HepG2 (cell line): ENCODE measurements around the gene FRMD4B. TPM values are rescaled to one million over a fixed set of nuclear protein-coding genes. Genes with fewer than 3 reads are reported as not detected.

Experiments used
- ASH2L ChIP-seq: fragments of 300-600, 200-600 bp; sonication (generic); IDR thresholded peaks from 2 replicates; pipeline ENCODE4 v1.7.0; 2017; ENCODE audit warnings: low read depth, mild to moderate bottlenecking, moderate library complexity, mixed read lengths, low read length; ENCODE audit not compliant: insufficient read length
- ATM ChIP-seq: fragments of 450-650 bp; IDR thresholded peaks from 2 replicates; pipeline ENCODE4 v1.7.1; 2017; ENCODE audit warnings: mild to moderate bottlenecking, borderline replicate concordance
- HCFC1 ChIP-seq: fragments of 150-350 bp; IDR thresholded peaks from 2 replicates; pipeline ENCODE4 v1.6.1; 2014; ENCODE audit warnings: low read depth, low read length
- HIVEP1 ChIP-seq: sonication (generic); formaldehyde crosslinking; IDR thresholded peaks from 2 replicates; pipeline ENCODE4 v1.4.0; 2020; ENCODE audit warnings: mild to moderate bottlenecking, missing genetic modification reagents
- IKZF1 ChIP-seq: fragments of 450-650 bp; IDR thresholded peaks from 2 replicates; pipeline ENCODE4 v1.7.1; 2016
- MEF2D ChIP-seq: sonication (generic); formaldehyde crosslinking; IDR thresholded peaks from 2 replicates; pipeline ENCODE4 v1.5.1; 2020; ENCODE audit warnings: mild to moderate bottlenecking, missing genetic modification reagents
- NCOA2 ChIP-seq: sonication (generic); formaldehyde crosslinking; IDR thresholded peaks from 2 replicates; pipeline ENCODE4 v1.8.0; 2022; ENCODE audit warnings: inconsistent platforms
- NCOR1 ChIP-seq: fragments of 200-600 bp; sonication (generic); IDR thresholded peaks from 2 replicates; pipeline ENCODE4 v1.7.0; 2017; ENCODE audit warnings: antibody characterized with exemption, low read length, borderline replicate concordance
- PHF21A ChIP-seq: sonication (generic); formaldehyde crosslinking; IDR thresholded peaks from 2 replicates; pipeline ENCODE4 v1.5.0; 2020; ENCODE audit warnings: mild to moderate bottlenecking, missing genetic modification reagents
- TEAD3 ChIP-seq: optimal IDR thresholded peaks from 2 replicates; pipeline ENCODE3; 2016; ENCODE audit warnings: borderline replicate concordance
- THAP11 ChIP-seq: IDR thresholded peaks from 2 replicates; pipeline ENCODE4 v1.6.1; 2016; ENCODE audit warnings: missing biosample characterization, missing genetic modification reagents
- ZNF839 ChIP-seq: sonication (generic); formaldehyde crosslinking; IDR thresholded peaks from 2 replicates; pipeline ENCODE4 v1.4.0; 2020; ENCODE audit warnings: missing genetic modification reagents, mild to moderate bottlenecking, borderline replicate concordance
- polyA plus RNA-seq, 8 experiments: library from polyadenylated mRNA; depleted of rRNA in 3 of 8; stranded (reverse) in 7 of 8; unstranded in 1 of 8; fragments of >200 nt; fragmentation: Illumina TruSeq in 4 of 8; extraction: Trizol in 4 of 8; gene quantifications; 2 replicates each; pipeline versions ENCODE4 v1.2.1 to v1.2.3, GENCODE V29; 2011 to 2016; ENCODE audit warnings: low read depth in 4 of 8, missing spikeins in 1 of 8, mixed read lengths in 1 of 8; ENCODE audit not compliant: insufficient read depth in 1 of 8
- total RNA-seq, 5 experiments: library from RNA; depleted of rRNA; stranded (reverse); fragments of >200 nt; fragmentation: Illumina TruSeq; extraction: Trizol; gene quantifications; 2 replicates each; pipeline ENCODE4 v1.2.3, GENCODE V29; 2016; ENCODE audit warnings: low read depth in 1 of 5
- TF ChIP-seq, protein P1 (sequence below): sonication (generic); formaldehyde crosslinking; IDR thresholded peaks from 2 replicates; pipeline ENCODE4 v1.5.0; 2020; ENCODE audit warnings: mild to moderate bottlenecking, missing genetic modification reagents, borderline replicate concordance
- TF ChIP-seq, protein P2 (sequence below): sonication (generic); formaldehyde crosslinking; IDR thresholded peaks from 2 replicates; pipeline ENCODE4 v1.8.0; 2022; ENCODE audit warnings: mild to moderate bottlenecking, missing genetic modification reagents; ENCODE audit not compliant: insufficient replicate concordance
- TF ChIP-seq, protein P3 (sequence below): sonication (generic); formaldehyde crosslinking; IDR thresholded peaks from 2 replicates; pipeline ENCODE4 v1.5.1; 2020; ENCODE audit warnings: mild to moderate bottlenecking, missing genetic modification reagents, borderline replicate concordance
- TF ChIP-seq, protein P4 (sequence below): IDR thresholded peaks from 2 replicates; pipeline ENCODE4 v1.6.1; 2012; ENCODE audit warnings: low read depth, low read length, improper control_type of control experiment

The FRMD4B gene
- total and polyA plus RNA-seq, 2 of the 13 experiments (the other 11 are each of a cell fraction or from before 2014, with no cell fraction given), result 3.0 to 3.3 TPM

DNA sequence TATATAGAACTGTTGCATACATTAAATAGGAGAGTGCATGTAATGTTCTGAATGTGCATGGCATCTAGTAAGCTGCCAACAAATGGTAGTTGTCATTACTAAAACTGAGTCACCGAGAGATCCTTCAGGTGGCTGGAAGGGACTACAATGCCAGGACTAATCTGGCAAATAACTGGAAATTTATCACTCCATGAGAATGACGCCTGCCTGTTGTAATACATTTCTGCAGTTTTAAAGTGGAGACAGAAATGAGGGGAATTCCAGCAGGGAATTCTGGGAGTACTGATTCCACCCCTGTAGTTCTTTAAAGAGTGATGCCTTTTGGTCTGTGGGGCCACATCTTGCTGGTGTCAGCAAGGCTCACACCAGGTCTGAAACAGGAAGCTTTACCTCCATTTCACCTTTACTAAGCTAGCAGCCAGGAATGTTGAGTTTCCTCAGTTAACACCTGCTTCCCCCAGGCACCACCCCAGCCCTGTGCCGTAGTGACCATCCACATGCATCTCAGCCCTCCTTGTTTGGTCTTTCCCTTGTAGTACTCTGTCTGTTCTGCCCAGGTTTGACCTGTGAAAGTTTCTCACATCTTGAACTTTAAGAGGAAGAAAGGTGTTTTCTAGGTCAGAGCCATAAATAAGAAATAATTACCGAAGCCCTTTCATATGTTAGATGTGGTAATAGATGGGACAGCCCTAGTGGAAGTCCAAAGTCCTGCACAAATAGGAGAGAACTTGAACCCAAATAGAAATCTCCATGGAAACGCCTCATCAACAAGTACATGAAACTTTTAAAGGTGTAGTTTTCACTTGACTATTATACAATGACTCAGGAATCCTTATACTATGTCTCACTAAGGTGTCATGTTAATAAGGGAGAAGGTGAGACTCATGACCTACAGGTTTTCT lies 206.8 kb downstream of the FRMD4B start (continued):
- TF ChIP-seq, protein P1, sequence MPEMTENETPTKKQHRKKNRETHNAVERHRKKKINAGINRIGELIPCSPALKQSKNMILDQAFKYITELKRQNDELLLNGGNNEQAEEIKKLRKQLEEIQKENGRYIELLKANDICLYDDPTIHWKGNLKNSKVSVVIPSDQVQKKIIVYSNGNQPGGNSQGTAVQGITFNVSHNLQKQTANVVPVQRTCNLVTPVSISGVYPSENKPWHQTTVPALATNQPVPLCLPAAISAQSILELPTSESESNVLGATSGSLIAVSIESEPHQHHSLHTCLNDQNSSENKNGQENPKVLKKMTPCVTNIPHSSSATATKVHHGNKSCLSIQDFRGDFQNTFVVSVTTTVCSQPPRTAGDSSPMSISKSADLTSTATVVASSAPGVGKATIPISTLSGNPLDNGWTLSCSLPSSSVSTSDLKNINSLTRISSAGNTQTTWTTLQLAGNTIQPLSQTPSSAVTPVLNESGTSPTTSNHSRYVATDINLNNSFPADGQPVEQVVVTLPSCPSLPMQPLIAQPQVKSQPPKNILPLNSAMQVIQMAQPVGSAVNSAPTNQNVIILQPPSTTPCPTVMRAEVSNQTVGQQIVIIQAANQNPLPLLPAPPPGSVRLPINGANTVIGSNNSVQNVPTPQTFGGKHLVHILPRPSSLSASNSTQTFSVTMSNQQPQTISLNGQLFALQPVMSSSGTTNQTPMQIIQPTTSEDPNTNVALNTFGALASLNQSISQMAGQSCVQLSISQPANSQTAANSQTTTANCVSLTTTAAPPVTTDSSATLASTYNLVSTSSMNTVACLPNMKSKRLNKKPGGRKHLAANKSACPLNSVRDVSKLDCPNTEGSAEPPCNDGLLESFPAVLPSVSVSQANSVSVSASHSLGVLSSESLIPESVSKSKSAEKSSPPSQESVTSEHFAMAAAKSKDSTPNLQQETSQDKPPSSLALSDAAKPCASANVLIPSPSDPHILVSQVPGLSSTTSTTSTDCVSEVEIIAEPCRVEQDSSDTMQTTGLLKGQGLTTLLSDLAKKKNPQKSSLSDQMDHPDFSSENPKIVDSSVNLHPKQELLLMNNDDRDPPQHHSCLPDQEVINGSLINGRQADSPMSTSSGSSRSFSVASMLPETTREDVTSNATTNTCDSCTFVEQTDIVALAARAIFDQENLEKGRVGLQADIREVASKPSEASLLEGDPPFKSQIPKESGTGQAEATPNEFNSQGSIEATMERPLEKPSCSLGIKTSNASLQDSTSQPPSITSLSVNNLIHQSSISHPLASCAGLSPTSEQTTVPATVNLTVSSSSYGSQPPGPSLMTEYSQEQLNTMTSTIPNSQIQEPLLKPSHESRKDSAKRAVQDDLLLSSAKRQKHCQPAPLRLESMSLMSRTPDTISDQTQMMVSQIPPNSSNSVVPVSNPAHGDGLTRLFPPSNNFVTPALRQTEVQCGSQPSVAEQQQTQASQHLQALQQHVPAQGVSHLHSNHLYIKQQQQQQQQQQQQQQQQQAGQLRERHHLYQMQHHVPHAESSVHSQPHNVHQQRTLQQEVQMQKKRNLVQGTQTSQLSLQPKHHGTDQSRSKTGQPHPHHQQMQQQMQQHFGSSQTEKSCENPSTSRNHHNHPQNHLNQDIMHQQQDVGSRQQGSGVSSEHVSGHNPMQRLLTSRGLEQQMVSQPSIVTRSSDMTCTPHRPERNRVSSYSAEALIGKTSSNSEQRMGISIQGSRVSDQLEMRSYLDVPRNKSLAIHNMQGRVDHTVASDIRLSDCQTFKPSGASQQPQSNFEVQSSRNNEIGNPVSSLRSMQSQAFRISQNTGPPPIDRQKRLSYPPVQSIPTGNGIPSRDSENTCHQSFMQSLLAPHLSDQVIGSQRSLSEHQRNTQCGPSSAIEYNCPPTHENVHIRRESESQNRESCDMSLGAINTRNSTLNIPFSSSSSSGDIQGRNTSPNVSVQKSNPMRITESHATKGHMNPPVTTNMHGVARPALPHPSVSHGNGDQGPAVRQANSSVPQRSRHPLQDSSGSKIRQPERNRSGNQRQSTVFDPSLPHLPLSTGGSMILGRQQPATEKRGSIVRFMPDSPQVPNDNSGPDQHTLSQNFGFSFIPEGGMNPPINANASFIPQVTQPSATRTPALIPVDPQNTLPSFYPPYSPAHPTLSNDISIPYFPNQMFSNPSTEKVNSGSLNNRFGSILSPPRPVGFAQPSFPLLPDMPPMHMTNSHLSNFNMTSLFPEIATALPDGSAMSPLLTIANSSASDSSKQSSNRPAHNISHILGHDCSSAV (CRISPR knock-in tag), result no peak
- no peak for TF ChIP-seq HIVEP1
- TF ChIP-seq, protein P2, sequence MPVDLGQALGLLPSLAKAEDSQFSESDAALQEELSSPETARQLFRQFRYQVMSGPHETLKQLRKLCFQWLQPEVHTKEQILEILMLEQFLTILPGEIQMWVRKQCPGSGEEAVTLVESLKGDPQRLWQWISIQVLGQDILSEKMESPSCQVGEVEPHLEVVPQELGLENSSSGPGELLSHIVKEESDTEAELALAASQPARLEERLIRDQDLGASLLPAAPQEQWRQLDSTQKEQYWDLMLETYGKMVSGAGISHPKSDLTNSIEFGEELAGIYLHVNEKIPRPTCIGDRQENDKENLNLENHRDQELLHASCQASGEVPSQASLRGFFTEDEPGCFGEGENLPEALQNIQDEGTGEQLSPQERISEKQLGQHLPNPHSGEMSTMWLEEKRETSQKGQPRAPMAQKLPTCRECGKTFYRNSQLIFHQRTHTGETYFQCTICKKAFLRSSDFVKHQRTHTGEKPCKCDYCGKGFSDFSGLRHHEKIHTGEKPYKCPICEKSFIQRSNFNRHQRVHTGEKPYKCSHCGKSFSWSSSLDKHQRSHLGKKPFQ, result peak; percentile 27
- TF ChIP-seq, protein P3, sequence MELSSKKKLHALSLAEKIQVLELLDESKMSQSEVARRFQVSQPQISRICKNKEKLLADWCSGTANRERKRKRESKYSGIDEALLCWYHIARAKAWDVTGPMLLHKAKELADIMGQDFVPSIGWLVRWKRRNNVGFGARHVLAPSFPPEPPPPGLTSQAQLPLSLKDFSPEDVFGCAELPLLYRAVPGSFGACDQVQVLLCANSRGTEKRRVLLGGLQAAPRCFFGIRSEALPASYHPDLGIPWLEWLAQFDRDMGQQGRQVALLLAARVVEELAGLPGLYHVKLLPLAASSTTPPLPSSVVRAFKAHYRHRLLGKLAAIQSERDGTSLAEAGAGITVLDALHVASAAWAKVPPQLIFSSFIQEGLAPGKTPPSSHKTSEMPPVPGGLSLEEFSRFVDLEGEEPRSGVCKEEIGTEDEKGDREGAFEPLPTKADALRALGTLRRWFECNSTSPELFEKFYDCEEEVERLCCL (CRISPR knock-in tag), result no peak
- peak; percentile 79; the same call in 1 of the 2 replicates for TF ChIP-seq ATM
- no peak for TF ChIP-seq HCFC1
- peak; percentile 37; the same call in 1 of the 2 replicates for TF ChIP-seq NCOA2
- TF ChIP-seq, protein P4, sequence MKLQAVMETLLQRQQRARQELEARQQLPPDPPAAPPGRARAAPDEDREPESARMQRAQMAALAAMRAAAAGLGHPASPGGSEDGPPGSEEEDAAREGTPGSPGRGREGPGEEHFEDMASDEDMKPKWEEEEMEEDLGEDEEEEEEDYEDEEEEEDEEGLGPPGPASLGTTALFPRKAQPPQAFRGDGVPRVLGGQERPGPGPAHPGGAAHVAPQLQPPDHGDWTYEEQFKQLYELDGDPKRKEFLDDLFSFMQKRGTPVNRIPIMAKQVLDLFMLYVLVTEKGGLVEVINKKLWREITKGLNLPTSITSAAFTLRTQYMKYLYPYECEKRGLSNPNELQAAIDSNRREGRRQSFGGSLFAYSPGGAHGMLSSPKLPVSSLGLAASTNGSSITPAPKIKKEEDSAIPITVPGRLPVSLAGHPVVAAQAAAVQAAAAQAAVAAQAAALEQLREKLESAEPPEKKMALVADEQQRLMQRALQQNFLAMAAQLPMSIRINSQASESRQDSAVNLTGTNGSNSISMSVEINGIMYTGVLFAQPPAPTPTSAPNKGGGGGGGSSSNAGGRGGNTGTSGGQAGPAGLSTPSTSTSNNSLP, result peak; percentile 62; the same call in 1 of the 2 replicates
- peak; percentile 98 for TF ChIP-seq ASH2L
- TF ChIP-seq PHF21A (CRISPR knock-in tag), result peak; percentile 52
- peak; percentile 88 for TF ChIP-seq NCOR1
- peak; percentile 9 for TF ChIP-seq TEAD3 (CRISPR knock-in tag)
- peak; percentile 34; the same call in 1 of the 2 replicates for TF ChIP-seq MEF2D (CRISPR knock-in tag)
- TF ChIP-seq ZNF839 (CRISPR knock-in tag), result no peak
- TF ChIP-seq IKZF1, result no peak
- 0 out of 2 replicates have a peak, but pooled peaks have one; percentile 4 for TF ChIP-seq THAP11
